ENCODE data around the gene CSTF3. TPM values are rescaled to one million over a fixed set of nuclear protein-coding genes. Genes with fewer than 3 reads are reported as not detected.

The CSTF3 gene
- total RNA-seq, 2 donors from 2014 or later = 8.9 to 20.5 TPM

DNA sequence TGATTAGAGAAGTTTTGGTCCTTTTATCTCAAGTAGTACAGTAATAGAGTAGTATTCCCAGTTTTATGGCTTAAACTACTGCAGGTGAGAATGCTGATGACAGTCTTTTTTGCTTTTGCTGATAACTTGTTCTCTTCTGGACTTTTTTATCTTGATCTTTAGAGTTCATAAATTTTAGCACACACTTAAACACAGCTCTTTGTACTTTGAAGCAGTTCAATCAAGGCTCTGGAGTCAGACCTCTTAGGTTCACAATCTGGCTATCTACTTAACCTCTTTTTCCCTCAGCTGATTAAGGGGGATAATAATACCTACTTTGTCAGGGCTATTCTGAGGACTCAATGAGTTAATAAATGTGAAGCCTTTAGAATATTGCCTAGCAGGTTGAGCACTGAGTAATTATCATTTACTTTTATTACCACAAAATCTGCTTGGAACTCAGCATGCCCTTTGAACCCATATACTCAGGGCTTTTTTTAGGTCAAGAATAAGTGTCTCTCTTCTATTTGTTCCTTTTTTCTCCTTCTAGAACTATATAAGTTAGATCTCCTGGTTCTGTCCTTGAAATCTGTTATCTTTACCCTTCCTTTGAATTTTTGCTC, 51.9 kb downstream of the CSTF3 start:
- Histone ChIP-seq H3K27me3 (no peaks in the 10 kb centered on the region), H3K4me3 (no peak overlapping the region), H3K4me1 (no peaks in the 10 kb centered on the region), H3K9me3 (no peaks in the 10 kb centered on the region), H3K36me3 (replicated peaks in 1 of 2; ENCODE audit: insufficient read depth in 1 of 2, low read depth in 2 of 2) (no peaks in the 10 kb centered on the region), H3K27ac (no peak overlapping the region)
- TF ChIP-seq, protein P1, sequence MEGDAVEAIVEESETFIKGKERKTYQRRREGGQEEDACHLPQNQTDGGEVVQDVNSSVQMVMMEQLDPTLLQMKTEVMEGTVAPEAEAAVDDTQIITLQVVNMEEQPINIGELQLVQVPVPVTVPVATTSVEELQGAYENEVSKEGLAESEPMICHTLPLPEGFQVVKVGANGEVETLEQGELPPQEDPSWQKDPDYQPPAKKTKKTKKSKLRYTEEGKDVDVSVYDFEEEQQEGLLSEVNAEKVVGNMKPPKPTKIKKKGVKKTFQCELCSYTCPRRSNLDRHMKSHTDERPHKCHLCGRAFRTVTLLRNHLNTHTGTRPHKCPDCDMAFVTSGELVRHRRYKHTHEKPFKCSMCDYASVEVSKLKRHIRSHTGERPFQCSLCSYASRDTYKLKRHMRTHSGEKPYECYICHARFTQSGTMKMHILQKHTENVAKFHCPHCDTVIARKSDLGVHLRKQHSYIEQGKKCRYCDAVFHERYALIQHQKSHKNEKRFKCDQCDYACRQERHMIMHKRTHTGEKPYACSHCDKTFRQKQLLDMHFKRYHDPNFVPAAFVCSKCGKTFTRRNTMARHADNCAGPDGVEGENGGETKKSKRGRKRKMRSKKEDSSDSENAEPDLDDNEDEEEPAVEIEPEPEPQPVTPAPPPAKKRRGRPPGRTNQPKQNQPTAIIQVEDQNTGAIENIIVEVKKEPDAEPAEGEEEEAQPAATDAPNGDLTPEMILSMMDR (IDR thresholded peaks at IDR 0.05) = no peak
- no peak for TF ChIP-seq POLR2A (IDR thresholded peaks at IDR 0.05)
- intact Hi-C loops (cut with DNase I) = no loop called here
- DNase-seq = no peak
- no peak for ATAC-seq

DNA sequence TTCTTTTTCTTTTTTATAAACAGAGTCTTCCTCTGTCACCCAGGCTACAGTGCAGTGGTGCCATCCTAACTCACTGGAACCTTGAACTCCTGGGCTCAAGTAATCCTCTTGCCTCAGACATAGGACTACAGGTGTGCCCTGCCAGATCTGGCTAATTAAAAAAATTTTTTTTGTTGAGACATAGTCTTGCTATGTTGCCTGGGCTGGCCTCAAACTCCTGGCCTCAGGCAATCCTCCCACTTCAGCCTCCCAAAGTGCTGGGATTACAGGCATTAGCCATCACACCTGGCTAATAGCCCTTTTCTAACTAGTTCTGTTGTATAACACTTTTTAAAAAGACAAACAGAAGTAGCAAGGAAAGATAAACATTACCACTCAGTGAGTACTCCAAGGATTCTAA, 57.4 kb downstream of the CSTF3 start:
- intact Hi-C loops (cut with DNase I) = no loop called here
- no peak overlapping the region for H3K4me3 ChIP-seq
- H3K4me1 ChIP-seq = no peaks in the 10 kb centered on the region
- no peaks in the 10 kb centered on the region for H3K27me3 ChIP-seq
- H3K27ac ChIP-seq = no peak overlapping the region
- H3K9me3 ChIP-seq = no peaks in the 10 kb centered on the region
- TF ChIP-seq POLR2A (IDR thresholded peaks at IDR 0.05) = no peak
- TF ChIP-seq, protein P1 (IDR thresholded peaks at IDR 0.05) = no peak
- no peak for DNase-seq
- peaks cover 3 to 4% of the 10 kb centered on the region in 2 donors for H3K36me3 ChIP-seq (replicated peaks in 1 of 2; ENCODE audit: insufficient read depth in 1 of 2, low read depth in 2 of 2)
- no peak for ATAC-seq

DNA sequence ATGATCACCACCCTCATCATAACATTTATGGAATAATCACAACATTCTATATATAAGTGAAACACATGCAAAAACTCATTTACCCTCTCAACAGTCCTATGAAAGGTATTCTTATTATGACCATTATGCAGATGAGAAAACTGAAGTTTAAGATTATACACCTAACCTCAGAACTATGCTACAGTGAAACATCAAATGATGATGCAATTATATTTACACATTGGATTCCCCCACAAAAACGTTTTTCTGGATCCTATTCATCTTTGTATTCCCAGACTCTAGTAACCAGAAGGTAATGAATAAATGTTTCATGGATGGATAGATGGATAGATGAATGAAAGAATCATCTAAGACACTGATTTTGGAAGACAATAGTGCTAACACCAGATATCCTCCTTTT, 67.1 kb downstream of the CSTF3 start:
- no peaks in the 10 kb centered on the region for H3K9me3 ChIP-seq
- no peaks in the 10 kb centered on the region for H3K4me1 ChIP-seq
- WGBS, 2 donors = 7 to 18% methylated on average over 1 of the region's 1 CpG
- no peak for ATAC-seq
- peaks cover 0 to 3% of the 10 kb centered on the region in 2 donors for H3K36me3 ChIP-seq (replicated peaks in 1 of 2; ENCODE audit: insufficient read depth in 1 of 2, low read depth in 2 of 2)
- H3K27ac ChIP-seq = no peak overlapping the region
- no peak overlapping the region for H3K4me3 ChIP-seq
- TF ChIP-seq, protein P1 (IDR thresholded peaks at IDR 0.05) = no peak
- TF ChIP-seq POLR2A (IDR thresholded peaks at IDR 0.05) = no peak
- intact Hi-C loops (cut with DNase I) = no loop called here
- DNase-seq = no peak
- H3K27me3 ChIP-seq = no peaks in the 10 kb centered on the region

DNA sequence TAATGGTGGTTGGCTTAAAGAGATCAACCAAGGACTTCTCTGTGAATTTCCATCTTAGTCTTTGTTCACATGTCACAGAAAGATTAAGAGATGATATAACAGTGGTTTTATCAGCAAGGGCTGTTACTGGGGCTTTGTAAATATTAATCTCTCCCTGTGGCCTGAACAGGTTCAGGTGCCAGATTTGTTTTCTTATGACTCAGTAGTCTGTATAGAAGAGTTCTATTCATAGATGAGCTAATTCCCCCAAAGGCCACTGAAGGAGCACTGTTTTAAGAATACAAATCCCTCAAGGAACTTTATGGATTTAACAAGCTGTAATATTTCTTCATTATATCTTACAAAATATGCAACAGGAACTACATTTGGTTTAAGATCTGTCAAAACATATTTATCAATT, 71.5 kb downstream of the CSTF3 start:
- ATAC-seq = no peak
- Histone ChIP-seq H3K4me3 (no peak overlapping the region), H3K4me1 (peaks cover 11% of the 10 kb centered on the region), H3K9me3 (no peaks in the 10 kb centered on the region), H3K27me3 (no peaks in the 10 kb centered on the region), H3K27ac (no peak overlapping the region), H3K36me3 (replicated peaks in 1 of 2; ENCODE audit: insufficient read depth in 1 of 2, low read depth in 2 of 2) (peaks cover 2 to 7% of the 10 kb centered on the region in 2 donors)
- intact Hi-C loops (cut with DNase I) = no loop called here
- TF ChIP-seq, protein P1 (IDR thresholded peaks at IDR 0.05) = no peak
- TF ChIP-seq POLR2A (IDR thresholded peaks at IDR 0.05) = no peak
- no peak for DNase-seq

DNA sequence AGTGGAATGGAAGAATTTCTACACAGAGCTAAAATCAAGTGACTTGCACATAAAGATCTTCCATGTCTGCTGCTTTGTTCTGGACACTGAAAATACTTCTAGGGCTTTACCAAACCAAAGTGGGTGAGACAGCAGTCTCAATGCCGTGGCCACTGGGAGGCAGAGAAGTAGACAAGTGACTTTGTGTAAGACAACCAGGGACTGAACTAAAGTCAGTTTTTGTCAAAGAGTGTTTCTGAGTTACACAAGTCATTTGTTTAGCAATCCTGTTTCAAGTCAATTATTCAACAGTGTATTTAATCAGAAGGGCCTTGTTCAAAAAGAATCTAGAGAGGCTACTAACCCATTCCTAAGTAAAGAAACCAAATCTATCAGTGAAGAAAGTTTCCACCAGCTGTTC, 75.3 kb downstream of the CSTF3 start:
- peaks cover 11% of the 10 kb centered on the region for H3K4me1 ChIP-seq
- H3K36me3 ChIP-seq (replicated peaks in 1 of 2; ENCODE audit: insufficient read depth in 1 of 2, low read depth in 2 of 2) = peaks cover 6 to 7% of the 10 kb centered on the region in 2 donors
- H3K27me3 ChIP-seq = no peaks in the 10 kb centered on the region
- DNase-seq (no peak), ATAC-seq (no peak)
- H3K4me3 ChIP-seq = no peak overlapping the region
- 92 to 100% methylated on average over 1 of the region's 1 CpG for WGBS, 2 donors
- TF ChIP-seq POLR2A (IDR thresholded peaks at IDR 0.05) = no peak
- TF ChIP-seq, protein P1 (IDR thresholded peaks at IDR 0.05) = no peak
- intact Hi-C loops (cut with DNase I) = no loop called here
- no peak overlapping the region for H3K27ac ChIP-seq
- no peaks in the 10 kb centered on the region for H3K9me3 ChIP-seq

All from body of pancreas (tissue), 4 donors.